IPS-11a (cell line): ENCODE data around the gene ADIRF.
"Not testable (repeated sequence)": the region's sequence is repeated elsewhere in the genome, so short reads cannot be mapped to it uniquely, and the experiment has no call there.

Experiments
- H3K4me3 ChIP-seq: one replicate; pipeline ENCODE4 v1.5.1; 2013; ENCODE audit warnings: low read depth, low read length, control low read depth

The ADIRF gene

GRCh38 chr10:87020056-87020455 lies 51.8 kb downstream of the ADIRF start, which contains the start of gene FAM25A:
Gene FAM25A, plus strand, starts transcription at chr10:87020294. Its CDS starts 31 bp downstream, at chr10:87020325.
- not testable (repeated sequence) for H3K4me3 ChIP-seq
